Endothelial cell of umbilical vein (primary cell): ENCODE data around the gene ADGRD1. TPM values are rescaled to one million over a fixed set of nuclear protein-coding genes. Genes with fewer than 3 reads are reported as not detected.

ENCODE experiments used
- BruUV-seq: library from RNA; stranded (reverse); fragments of 400-500 nt; replicated peaks from 2 replicates; lab custom pipeline; 2021; lab: Mats Ljungman, UMichigan
- CTCF ChIA-PET: fragments of 300-600, 350-600 bp; sonication (Branson Sonifier 250); formaldehyde crosslinking; loops from one replicate; lab custom pipeline; 2021; ENCODE audit warnings: antibody characterized with exemption, inconsistent platforms; lab: Charles Lee
- POLR2A ChIA-PET: fragments of 300-600, 350-600 bp; sonication (Branson Sonifier 250); formaldehyde crosslinking; loops from one replicate; lab custom pipeline; 2021; ENCODE audit warnings: antibody characterized with exemption, inconsistent platforms; lab: Charles Lee
- DNase-seq: peaks from one replicate; pipeline ENCODE4 v3.0.0-alpha.2; 2011; ENCODE audit warnings: low read depth, low spot score
- FAIRE-seq: peaks from 2 replicates; lab custom pipeline; 2011; peaks lifted over from hg19 to GRCh38; lab: Jason Lieb, UNC
- H2AFZ ChIP-seq: 2 replicates; pipeline ENCODE4 v1.6.0; 2012; ENCODE audit warnings: low read depth, low read length, control low read depth, inconsistent platforms
- H3K27ac ChIP-seq: 2 replicates; pipeline ENCODE4 v1.5.1; 2011; ENCODE audit warnings: low read depth, mild to moderate bottlenecking, control low read depth, low read length, moderate library complexity; ENCODE audit not compliant: insufficient read depth
- H3K27me3 ChIP-seq, 2 experiments: 2 replicates each; pipeline versions ENCODE4 v1.6.0 to v1.6.1; 2011; ENCODE audit warnings: low read length in 2 of 2, mixed read lengths in 1 of 2; ENCODE audit not compliant: control insufficient read depth in 2 of 2, insufficient read depth in 2 of 2
- H3K36me3 ChIP-seq, 2 experiments: 2 replicates in 1 of 2; 3 replicates in 1 of 2; pipeline ENCODE4 v1.5.1; 2011; ENCODE audit warnings: low read length in 2 of 2, mild to moderate bottlenecking in 1 of 2, moderate library complexity in 1 of 2; ENCODE audit not compliant: control insufficient read depth in 2 of 2, insufficient read depth in 2 of 2; ENCODE audit errors: extremely low read depth in 1 of 2
- H3K4me1 ChIP-seq: 3 replicates; pipeline ENCODE4 v1.5.1; 2011; ENCODE audit warnings: mild to moderate bottlenecking, low read length; ENCODE audit not compliant: control insufficient read depth, insufficient read depth; ENCODE audit errors: extremely low read depth
- H3K4me2 ChIP-seq: 2 replicates; pipeline ENCODE4 v1.6.1; 2011; ENCODE audit warnings: low read length, control low read depth, mixed read lengths; ENCODE audit not compliant: insufficient read depth
- H3K4me3 ChIP-seq, 3 experiments: fragments of 200-600 bp in 1 of 3; sonication (generic), shearing (Covaris generic) in 1 of 3; replicated peaks in 1 of 3; 2 replicates each; pipeline ENCODE4 v1.5.1; 2011 to 2016; ENCODE audit warnings: control low read depth in 3 of 3, low read length in 3 of 3, mild to moderate bottlenecking in 2 of 3, inconsistent platforms in 1 of 3, low read depth in 1 of 3, moderate library complexity in 1 of 3; ENCODE audit not compliant: insufficient read depth in 1 of 3
- H3K79me2 ChIP-seq: 2 replicates; pipeline ENCODE4 v1.6.0; 2012; ENCODE audit warnings: low read length, inconsistent platforms; ENCODE audit not compliant: control insufficient read depth, insufficient read depth
- H3K9ac ChIP-seq: replicated peaks from 2 replicates; pipeline ENCODE3; 2011; ENCODE audit warnings: low read length, control low read depth; ENCODE audit not compliant: insufficient read depth; ENCODE audit errors: extremely low read depth
- H3K9me1 ChIP-seq: replicated peaks from 3 replicates; pipeline ENCODE4 v1.6.0; 2011; ENCODE audit warnings: mild to moderate bottlenecking, low read length; ENCODE audit not compliant: control insufficient read depth, insufficient read depth; ENCODE audit errors: extremely low read depth
- H3K9me3 ChIP-seq: replicated peaks from 2 replicates; pipeline ENCODE4 v1.5.1; 2012; ENCODE audit warnings: low read length, inconsistent platforms; ENCODE audit not compliant: control insufficient read depth, insufficient read depth
- H4K20me1 ChIP-seq: replicated peaks from 2 replicates; pipeline ENCODE3; 2011; ENCODE audit warnings: mild to moderate bottlenecking, low read length; ENCODE audit not compliant: control insufficient read depth, insufficient read depth; ENCODE audit errors: extremely low read depth
- CTCF ChIP-seq, 2 donors: IDR thresholded peaks; 1 replicate in 1 of 2; 2 replicates in 1 of 2; pipeline ENCODE4 v1.5.1; 2011; ENCODE audit warnings: low read length in 2 of 2, mild to moderate bottlenecking in 2 of 2, moderate library complexity in 2 of 2, control low read depth in 1 of 2, inconsistent platforms in 1 of 2, low read depth in 1 of 2; ENCODE audit not compliant: insufficient read depth in 1 of 2; ENCODE audit errors: extremely low read depth in 1 of 2
- EZH2 ChIP-seq: IDR thresholded peaks from 2 replicates; pipeline ENCODE4 v1.6.1; 2012; ENCODE audit warnings: borderline replicate concordance, low read depth, mild to moderate bottlenecking, moderate library complexity, low read length, inconsistent platforms; ENCODE audit not compliant: severe bottlenecking
- JUN ChIP-seq: IDR thresholded peaks from 2 replicates; pipeline ENCODE4 v1.6.1; 2011; ENCODE audit warnings: borderline replicate concordance, low read depth; ENCODE audit not compliant: insufficient read length, insufficient read depth
- MAX ChIP-seq: IDR thresholded peaks from 2 replicates; pipeline ENCODE4 v1.6.1; 2011; ENCODE audit not compliant: insufficient read depth, insufficient read length
- MYC ChIP-seq: IDR thresholded peaks from one replicate; pipeline ENCODE4 v1.6.1; 2011; ENCODE audit warnings: mild to moderate bottlenecking, low read depth, low read length
- POLR2A ChIP-seq: IDR thresholded peaks from 2 replicates; pipeline ENCODE4 v1.6.1; 2012; ENCODE audit warnings: low read depth, mild to moderate bottlenecking, control low read depth, low read length
- POLR2AphosphoS5 ChIP-seq: IDR thresholded peaks from 2 replicates; pipeline ENCODE4 v1.6.1; 2012; ENCODE audit warnings: low read depth, mild to moderate bottlenecking, control low read depth, low read length, moderate library complexity; ENCODE audit not compliant: insufficient read depth
- dilution Hi-C: fragments of 300-500 bp; cut with MboI; formaldehyde crosslinking; loops from one replicate; pipeline ENCODE4 v1.15.0; 2019; ENCODE audit warnings: low sequenced_read_pairs; ENCODE audit not compliant: extremely low pct_ligation_motif_present
- intact Hi-C: fragments of 100-400 bp; cut with micrococcal nuclease; formaldehyde crosslinking; loops from one replicate; pipeline ENCODE4 v1.10.0; 2022
- polyA plus RNA-seq, 4 experiments: library from polyadenylated mRNA; depleted of rRNA in 3 of 4; stranded (reverse) in 3 of 4; unstranded in 1 of 4; fragments of >200 nt; gene quantifications; 2 replicates each; pipeline versions ENCODE4 v1.2.1 to v1.2.3, GENCODE V29; 2011 to 2012; ENCODE audit warnings: missing spikeins in 1 of 4
- total RNA-seq: library from RNA; stranded (reverse); gene quantifications from 2 replicates; pipeline ENCODE4 v1.2.3, GENCODE V29; 2021

Gene ADGRD1
- total and polyA plus RNA-seq, 2 donors (not counting 3 experiments of a cell fraction or from before 2014, with no cell fraction given), result 0.07 TPM; not detected in 1

GRCh38 chr12:131053567-131053966 lies 99.9 kb downstream of the ADGRD1 start:
- H2AFZ ChIP-seq, result no peak overlapping the region
- H3K9ac ChIP-seq, result no peak overlapping the region
- ChIA-PET POLR2A (no interaction called here), CTCF (no interaction called here)
- TF ChIP-seq POLR2AphosphoS5 (no peak), JUN (no peak), POLR2A (no peak), MYC (no peak), EZH2 (no peak), MAX (no peak), CTCF (IDR thresholded peaks at IDR 0.05; ENCODE audit: extremely low read depth in 1 of 2, insufficient read depth in 1 of 2, low read depth in 1 of 2, low read length in 2 of 2) (no peak)
- no peaks in the 10 kb centered on the region for H3K4me1 ChIP-seq
- no peaks in the 10 kb centered on the region for H4K20me1 ChIP-seq
- H3K4me2 ChIP-seq, result no peak overlapping the region
- H3K79me2 ChIP-seq, result no peaks in the 10 kb centered on the region
- H3K4me3 ChIP-seq, result no peak overlapping the region
- DNase-seq (no peak), FAIRE-seq (no peak)
- dilution Hi-C loops (no loop called here), intact Hi-C loops (no loop called here)
- H3K9me1 ChIP-seq, result no peaks in the 10 kb centered on the region
- H3K27me3 ChIP-seq, result no peaks in the 10 kb centered on the region
- no peaks in the 10 kb centered on the region for H3K36me3 ChIP-seq
- H3K9me3 ChIP-seq, result no peaks in the 10 kb centered on the region
- no TSS peak for BruUV-seq
- no peak overlapping the region for H3K27ac ChIP-seq
